ENCODE results near the gene ZNF576.
"Not testable (repeated sequence)": the region's sequence is repeated elsewhere in the genome, so short reads cannot be mapped to it uniquely, and the experiment has no call there.

ZNF576 gene

GRCh38 chr19:43595999-43596841 lies at the start of gene ZNF576, which contains the start of gene IRGQ:
TSS of gene ZNF576 (plus strand) at chr19:43596595. CDS start at chr19:43597109, 514 bp downstream.
TSS of gene IRGQ (minus strand) at chr19:43596134. CDS start at chr19:43595338, 796 bp downstream.
- peak; percentile 100 for DNase-seq (ENCODE audit: low read depth)

GRCh38 chr19:43547926-43548325 lies 48.5 kb upstream of the ZNF576 start:
- not testable (repeated sequence) for DNase-seq (ENCODE audit: low read depth)

- no peak for DNase-seq (ENCODE audit: low read depth)
Measured at GRCh38 chr19:43548706-43549105, 47.7 kb upstream of the ZNF576 start.

GRCh38 chr19:43551399-43552197 lies 44.8 kb upstream of the ZNF576 start:
- DNase-seq (ENCODE audit: low read depth) = no peak

- DNase-seq (ENCODE audit: low read depth) = no peak
Measured at GRCh38 chr19:43552198-43552450, 44.3 kb upstream of the ZNF576 start.

- no peak for DNase-seq (ENCODE audit: low read depth)
Measured at GRCh38 chr19:43552616-43553015, 43.8 kb upstream of the ZNF576 start.

- no peak for DNase-seq (ENCODE audit: low read depth)
Measured at GRCh38 chr19:43553656-43554055, 42.7 kb upstream of the ZNF576 start.

GRCh38 chr19:43554317-43554895 lies 42.0 kb upstream of the ZNF576 start:
- no peak for DNase-seq (ENCODE audit: low read depth)

GRCh38 chr19:43555185-43555770 lies 41.1 kb upstream of the ZNF576 start:
- DNase-seq (ENCODE audit: low read depth) = peak; percentile 78

GRCh38 chr19:43560687-43561086 lies 35.7 kb upstream of the ZNF576 start:
- DNase-seq (ENCODE audit: low read depth) = no peak

GRCh38 chr19:43561139-43561970 lies 35.0 kb upstream of the ZNF576 start:
- no peak for DNase-seq (ENCODE audit: low read depth)

GRCh38 chr19:43562226-43562697 lies 34.1 kb upstream of the ZNF576 start:
- DNase-seq (ENCODE audit: low read depth) = no peak

- peak; percentile 61 for DNase-seq (ENCODE audit: low read depth)
Measured at GRCh38 chr19:43562698-43563241, 33.6 kb upstream of the ZNF576 start.

- DNase-seq (ENCODE audit: low read depth) = no peak
Measured at GRCh38 chr19:43563816-43564457, 32.5 kb upstream of the ZNF576 start.

GRCh38 chr19:43564800-43565199 lies 31.6 kb upstream of the ZNF576 start:
- DNase-seq (ENCODE audit: low read depth) = no peak

GRCh38 chr19:43569657-43570056 lies 26.7 kb upstream of the ZNF576 start:
- DNase-seq (ENCODE audit: low read depth) = no peak

- no peak for DNase-seq (ENCODE audit: low read depth)
Measured at GRCh38 chr19:43570174-43570791, 26.1 kb upstream of the ZNF576 start.

- DNase-seq (ENCODE audit: low read depth) = no peak
Measured at GRCh38 chr19:43572171-43572588, 24.2 kb upstream of the ZNF576 start.

GRCh38 chr19:43574424-43575155 lies 21.8 kb upstream of the ZNF576 start:
- DNase-seq (ENCODE audit: low read depth) = no peak

Measured in activated T-cell treated with anti-CD3 and anti-CD28 coated beads for 24 hours (primary cell).